Neural cell (in vitro differentiated cells): Measurements from ENCODE around the gene USP37. TPM values are rescaled to one million over a fixed set of nuclear protein-coding genes. Genes with fewer than 3 reads are reported as not detected.

Experiments
- H2AFZ ChIP-seq: fragments of 200-600, 300-800 bp; sonication (generic), shearing (Covaris generic); 2 replicates; pipeline ENCODE4 v1.6.0; 2014; ENCODE audit warnings: low read depth, mild to moderate bottlenecking, antibody characterized with exemption, low read length, moderate library complexity
- H3F3A ChIP-seq: fragments of 200-600 bp; shearing (Covaris generic); 2 replicates; pipeline ENCODE4 v1.6.1; 2016; ENCODE audit warnings: mild to moderate bottlenecking, moderate library complexity, mixed read lengths, antibody characterized with exemption, low read length; ENCODE audit not compliant: insufficient read depth, poor library complexity, severe bottlenecking
- H3K27ac ChIP-seq: fragments of 200-600, 300-800 bp; sonication (generic), shearing (Covaris generic); 2 replicates; pipeline ENCODE4 v1.5.1; 2014; ENCODE audit warnings: mild to moderate bottlenecking, low read length, moderate library complexity
- H3K27me3 ChIP-seq: fragments of 300-800, 200-600 bp; sonication (generic), shearing (Covaris generic); 2 replicates; pipeline ENCODE4 v1.6.0; 2014; ENCODE audit warnings: mild to moderate bottlenecking, low read depth, low read length, moderate library complexity; ENCODE audit not compliant: insufficient read depth
- H3K36me3 ChIP-seq: fragments of 300-800, 200-600 bp; sonication (generic), shearing (Covaris generic); 2 replicates; pipeline ENCODE4 v1.5.1; 2014; ENCODE audit warnings: mild to moderate bottlenecking, antibody characterized with exemption, low read length, moderate library complexity; ENCODE audit not compliant: insufficient read depth
- H3K4me2 ChIP-seq: fragments of 300-800, 200-600 bp; sonication (generic), shearing (Covaris generic); 2 replicates; pipeline ENCODE4 v1.6.0; 2014; ENCODE audit warnings: mild to moderate bottlenecking, low read length
- H3K4me3 ChIP-seq: fragments of 300-800, 200-600 bp; sonication (generic), shearing (Covaris generic); 2 replicates; pipeline ENCODE4 v1.5.1; 2014; ENCODE audit warnings: mild to moderate bottlenecking, low read length, moderate library complexity
- H3K79me2 ChIP-seq: fragments of 200-600 bp; shearing (Covaris generic); replicated peaks from 2 replicates; pipeline ENCODE4 v1.6.0; 2014; ENCODE audit warnings: mild to moderate bottlenecking, low read length, moderate library complexity; ENCODE audit not compliant: insufficient read depth
- H3K9ac ChIP-seq: fragments of 300-800, 200-600 bp; sonication (generic), shearing (Covaris generic); 2 replicates; pipeline ENCODE4 v1.6.1; 2016; ENCODE audit warnings: mild to moderate bottlenecking, low read length, mixed read lengths
- H3K9me2 ChIP-seq: fragments of 200-600 bp; shearing (Covaris generic); 2 replicates; pipeline ENCODE4 v1.6.1; 2016; ENCODE audit warnings: mild to moderate bottlenecking, low read length, mixed read lengths; ENCODE audit not compliant: insufficient read depth
- H3K9me3 ChIP-seq: fragments of 200-600, 300-800 bp; sonication (generic), shearing (Covaris generic); 2 replicates; pipeline ENCODE4 v1.6.1; 2016; ENCODE audit warnings: mild to moderate bottlenecking, mixed run types, low read length, moderate library complexity, mixed read lengths
- H4K20me1 ChIP-seq: fragments of 200-600 bp; shearing (Covaris generic); 2 replicates; pipeline ENCODE4 v1.6.1; 2016; ENCODE audit warnings: mild to moderate bottlenecking, mixed run types; ENCODE audit not compliant: insufficient read depth
- CTCF ChIP-seq: fragments of 450-650 bp; IDR thresholded peaks from 2 replicates; pipeline ENCODE4 v1.5.1; 2014; ENCODE audit warnings: antibody characterized with exemption, mild to moderate bottlenecking, moderate library complexity; ENCODE audit not compliant: poor library complexity, severe bottlenecking
- EP300 ChIP-seq: fragments of 450-650 bp; conservative IDR thresholded peaks from 2 replicates; pipeline ENCODE4 v1.6.1; 2014; ENCODE audit warnings: antibody characterized with exemption, mild to moderate bottlenecking, moderate library complexity; ENCODE audit not compliant: poor library complexity, severe bottlenecking
- EZH2 ChIP-seq: fragments of 200-600, 300-800 bp; shearing (Covaris generic), sonication (generic); IDR thresholded peaks from 2 replicates; pipeline ENCODE4 v1.6.1; 2014; ENCODE audit warnings: antibody characterized with exemption, low read length, borderline replicate concordance, mild to moderate bottlenecking; ENCODE audit not compliant: insufficient read depth, poor library complexity, severe bottlenecking
- MXI1 ChIP-seq: fragments of 450-650 bp; conservative IDR thresholded peaks from 2 replicates; pipeline ENCODE4 v1.6.1; 2014; ENCODE audit warnings: antibody characterized with exemption, mild to moderate bottlenecking; ENCODE audit not compliant: poor library complexity, severe bottlenecking
- POLR2AphosphoS5 ChIP-seq: IDR thresholded peaks from 2 replicates; pipeline ENCODE4 v1.6.1; 2012
- RAD21 ChIP-seq: fragments of 450-650 bp; conservative IDR thresholded peaks from 2 replicates; pipeline ENCODE4 v1.6.1; 2014; ENCODE audit warnings: antibody characterized with exemption, mild to moderate bottlenecking, moderate library complexity
- REST ChIP-seq: IDR thresholded peaks from 2 replicates; pipeline ENCODE4 v1.6.1; 2012; ENCODE audit warnings: borderline replicate concordance
- SMC3 ChIP-seq: fragments of 450-650 bp; conservative IDR thresholded peaks from 2 replicates; pipeline ENCODE4 v1.6.1; 2014; ENCODE audit warnings: antibody characterized with exemption, mild to moderate bottlenecking, moderate library complexity; ENCODE audit not compliant: poor library complexity
- TAF1 ChIP-seq: IDR thresholded peaks from 2 replicates; pipeline ENCODE4 v1.6.1; 2012; ENCODE audit warnings: low read depth
- polyA plus RNA-seq: library from polyadenylated mRNA; depleted of rRNA; stranded (reverse); fragments of >200 nt; gene quantifications from 2 replicates; pipeline ENCODE4 v1.2.3, GENCODE V29; 2014

Gene USP37
- polyA plus RNA-seq, 1 donor from 2014 or later, result 16.5 TPM

GRCh38 chr2:218607436-218608115 is 39.4 kb upstream of the USP37 start, which contains the start of gene PLCD4:
TSS of gene PLCD4 (plus strand) at chr2:218607899. CDS start at chr2:218615740, 7,841 bp downstream.
- H3K27ac ChIP-seq, result no peak within 1 kb of the TSS
- H3F3A ChIP-seq, result no peaks in the 10 kb centered on the region
- no peaks in the 10 kb centered on the region for H3K36me3 ChIP-seq
- no peaks in the 10 kb centered on the region for H3K9me3 ChIP-seq
- no peak within 1 kb of the TSS for H2AFZ ChIP-seq
- no peaks in the 10 kb centered on the region for H3K79me2 ChIP-seq
- H4K20me1 ChIP-seq, result no peaks in the 10 kb centered on the region
- no peak within 1 kb of the TSS for H3K4me3 ChIP-seq
- no peak within 1 kb of the TSS for H3K9ac ChIP-seq
- H3K9me2 ChIP-seq, result no peaks in the 10 kb centered on the region
- H3K4me2 ChIP-seq, result no peak within 1 kb of the TSS
- no peaks in the 10 kb centered on the region for H3K27me3 ChIP-seq
- TF ChIP-seq CTCF, result no peak
- no peak for TF ChIP-seq REST
- no peak for TF ChIP-seq POLR2AphosphoS5

GRCh38 chr2:218605432-218605831 is 37.3 kb upstream of the USP37 start:
- Histone ChIP-seq H3K79me2 (no peaks in the 10 kb centered on the region), H3F3A (no peaks in the 10 kb centered on the region), H3K4me3 (no peak overlapping the region), H3K9me3 (no peaks in the 10 kb centered on the region), H3K27ac (no peak overlapping the region), H2AFZ (no peak overlapping the region), H3K9ac (no peak overlapping the region), H3K27me3 (no peaks in the 10 kb centered on the region), H4K20me1 (no peaks in the 10 kb centered on the region), H3K36me3 (no peaks in the 10 kb centered on the region), H3K4me2 (no peak overlapping the region), H3K9me2 (no peaks in the 10 kb centered on the region)
- TF ChIP-seq TAF1 (no peak), EP300 (no peak), EZH2 (no peak), SMC3 (no peak), POLR2AphosphoS5 (no peak), RAD21 (no peak), CTCF (no peak), MXI1 (no peak), REST (no peak)
